K562 (cell line): ENCODE measurements around the gene OR10P1. TPM values are rescaled to one million over a fixed set of nuclear protein-coding genes. Genes with fewer than 3 reads are reported as not detected.

ENCODE experiments used
- ADNP ChIP-seq: fragments of 200-800 bp; sonication (Bioruptor generic); IDR thresholded peaks from 2 replicates; pipeline ENCODE4 v1.6.1; 2016; ENCODE audit warnings: missing genetic modification characterization, missing compliant biosample characterization
- ARID1B ChIP-seq: fragments of 450-650 bp; IDR thresholded peaks from 2 replicates; pipeline ENCODE4 v1.6.1; 2016; ENCODE audit warnings: antibody characterized with exemption, mild to moderate bottlenecking, inconsistent platforms
- E2F3 ChIP-seq: fragments of 250-450 bp; sonication (Bioruptor Pico); IDR thresholded peaks from 2 replicates; pipeline ENCODE4 v1.4.0; 2020; ENCODE audit warnings: mild to moderate bottlenecking
- FOXA3 ChIP-seq, 2 experiments: fragments of 450-650 bp in 1 of 2; sonication (generic) in 1 of 2; formaldehyde crosslinking; IDR thresholded peaks in 1 of 2; conservative IDR thresholded peaks in 1 of 2; 2 replicates each; pipeline versions ENCODE4 v1.4.0 to v1.8.0; 2020 to 2022; ENCODE audit warnings: mild to moderate bottlenecking in 2 of 2, missing genetic modification reagents in 1 of 2
- GABPB2 ChIP-seq: fragments of 250-450 bp; sonication (Bioruptor Pico); conservative IDR thresholded peaks from 2 replicates; pipeline ENCODE4 v1.5.1; 2021; ENCODE audit warnings: mild to moderate bottlenecking
- ILF3 ChIP-seq: fragments of 450-650 bp; IDR thresholded peaks from 2 replicates; pipeline ENCODE4 v1.6.1; 2018; ENCODE audit warnings: antibody characterized with exemption, mild to moderate bottlenecking, moderate library complexity, borderline replicate concordance
- KAT8 ChIP-seq: fragments of 450-650 bp; IDR thresholded peaks from 2 replicates; pipeline ENCODE4 v1.6.1; 2016; ENCODE audit warnings: low read depth, mild to moderate bottlenecking
- NRF1 ChIP-seq, 2 experiments: fragments of 450-650 bp; IDR thresholded peaks in 1 of 2; conservative IDR thresholded peaks in 1 of 2; 2 replicates each; pipeline ENCODE4 v1.6.1; 2014; ENCODE audit warnings: mild to moderate bottlenecking in 2 of 2
- PREB ChIP-seq: sonication (generic); formaldehyde crosslinking; IDR thresholded peaks from 2 replicates; pipeline ENCODE4 v1.8.1; 2023; ENCODE audit warnings: mild to moderate bottlenecking, missing genetic modification reagents
- SIRT6 ChIP-seq: IDR thresholded peaks from one replicate; pipeline ENCODE4 v1.6.1; 2012; ENCODE audit warnings: low read depth, mild to moderate bottlenecking, control low read depth, inconsistent platforms, low read length, moderate library complexity
- SP1 ChIP-seq: sonication (generic); formaldehyde crosslinking; IDR thresholded peaks from 2 replicates; pipeline ENCODE4 v1.8.1; 2022; ENCODE audit warnings: mild to moderate bottlenecking, missing genetic modification reagents
- SRSF1 ChIP-seq: fragments of 200-400 bp; formaldehyde crosslinking; IDR thresholded peaks from 2 replicates; pipeline ENCODE4 v1.6.1; 2017; ENCODE audit warnings: mild to moderate bottlenecking, low read depth, low read length, moderate library complexity
- SRSF9 ChIP-seq: fragments of 200-400 bp; formaldehyde crosslinking; IDR thresholded peaks from 2 replicates; pipeline ENCODE4 v1.6.1; 2017; ENCODE audit warnings: low read depth, low read length, borderline replicate concordance
- TAL1 ChIP-seq: fragments of 450-650 bp; IDR thresholded peaks from 2 replicates; pipeline ENCODE4 v1.6.1; 2016; ENCODE audit warnings: mild to moderate bottlenecking
- TCF3 ChIP-seq: sonication (generic); formaldehyde crosslinking; IDR thresholded peaks from 2 replicates; pipeline ENCODE4 v1.4.0; 2020; ENCODE audit warnings: mild to moderate bottlenecking, missing genetic modification reagents
- TSC22D4 ChIP-seq: fragments of 450-650 bp; IDR thresholded peaks from 2 replicates; pipeline ENCODE4 v1.6.1; 2016; ENCODE audit warnings: missing genetic modification characterization, missing biosample characterization, control low read depth
- ZBTB33 ChIP-seq: sonication (generic); formaldehyde crosslinking; IDR thresholded peaks from 2 replicates; pipeline ENCODE4 v1.8.1; 2023; ENCODE audit warnings: mild to moderate bottlenecking, missing genetic modification reagents
- ZNF639 ChIP-seq, 2 experiments: fragments of 200-800 bp in 1 of 2; sonication (Bioruptor generic) in 1 of 2; sonication (generic) in 1 of 2; formaldehyde crosslinking in 1 of 2; IDR thresholded peaks in 1 of 2; conservative IDR thresholded peaks in 1 of 2; 2 replicates each; pipeline versions ENCODE4 v1.5.0 to v1.6.1; 2016 to 2020; ENCODE audit warnings: missing compliant biosample characterization in 1 of 2, missing genetic modification characterization in 1 of 2, missing genetic modification reagents in 1 of 2
- ZNF778 ChIP-seq: fragments of 450-650 bp; formaldehyde crosslinking; IDR thresholded peaks from 2 replicates; pipeline ENCODE4 v1.4.0; 2020; ENCODE audit warnings: mild to moderate bottlenecking, moderate library complexity
- ZNF785 ChIP-seq: fragments of 250-450 bp; sonication (Bioruptor Pico); IDR thresholded peaks from 2 replicates; pipeline ENCODE4 v1.4.0; 2020; ENCODE audit warnings: mild to moderate bottlenecking
- polyA plus RNA-seq, 8 experiments: library from polyadenylated mRNA; depleted of rRNA in 4 of 8; stranded (reverse) in 5 of 8; unstranded in 3 of 8; fragments of >200 nt; fragmentation: Nextera tagmentation in 2 of 8; fragmentation: Illumina TruSeq in 1 of 8; extraction: Ambion mirVana in 2 of 8; extraction: Trizol in 1 of 8; gene quantifications; 2 replicates each; pipeline versions ENCODE4 v1.2.1 to v1.2.3, GENCODE V29; 2011 to 2014; ENCODE audit warnings: inconsistent platforms in 1 of 8, missing spikeins in 1 of 8
- total RNA-seq, 7 experiments: library from RNA; depleted of rRNA in 6 of 7; stranded (reverse); fragments of >200 nt in 6 of 7; fragmentation: Illumina TruSeq in 2 of 7; extraction: Trizol in 2 of 7; gene quantifications; 2 replicates each; pipeline versions ENCODE4 v1.2.1 to v1.2.3, GENCODE V29; 2011 to 2021; ENCODE audit warnings: low replicate concordance in 1 of 7
- TF ChIP-seq, protein P1 (sequence below): IDR thresholded peaks from 2 replicates; pipeline ENCODE4 v1.6.1; 2014; ENCODE audit warnings: antibody characterized with exemption

OR10P1 gene
- total and polyA plus RNA-seq, 9 of the 15 experiments (the other 6 are each of a cell fraction or from before 2014, with no cell fraction given), result not detected

DNA sequence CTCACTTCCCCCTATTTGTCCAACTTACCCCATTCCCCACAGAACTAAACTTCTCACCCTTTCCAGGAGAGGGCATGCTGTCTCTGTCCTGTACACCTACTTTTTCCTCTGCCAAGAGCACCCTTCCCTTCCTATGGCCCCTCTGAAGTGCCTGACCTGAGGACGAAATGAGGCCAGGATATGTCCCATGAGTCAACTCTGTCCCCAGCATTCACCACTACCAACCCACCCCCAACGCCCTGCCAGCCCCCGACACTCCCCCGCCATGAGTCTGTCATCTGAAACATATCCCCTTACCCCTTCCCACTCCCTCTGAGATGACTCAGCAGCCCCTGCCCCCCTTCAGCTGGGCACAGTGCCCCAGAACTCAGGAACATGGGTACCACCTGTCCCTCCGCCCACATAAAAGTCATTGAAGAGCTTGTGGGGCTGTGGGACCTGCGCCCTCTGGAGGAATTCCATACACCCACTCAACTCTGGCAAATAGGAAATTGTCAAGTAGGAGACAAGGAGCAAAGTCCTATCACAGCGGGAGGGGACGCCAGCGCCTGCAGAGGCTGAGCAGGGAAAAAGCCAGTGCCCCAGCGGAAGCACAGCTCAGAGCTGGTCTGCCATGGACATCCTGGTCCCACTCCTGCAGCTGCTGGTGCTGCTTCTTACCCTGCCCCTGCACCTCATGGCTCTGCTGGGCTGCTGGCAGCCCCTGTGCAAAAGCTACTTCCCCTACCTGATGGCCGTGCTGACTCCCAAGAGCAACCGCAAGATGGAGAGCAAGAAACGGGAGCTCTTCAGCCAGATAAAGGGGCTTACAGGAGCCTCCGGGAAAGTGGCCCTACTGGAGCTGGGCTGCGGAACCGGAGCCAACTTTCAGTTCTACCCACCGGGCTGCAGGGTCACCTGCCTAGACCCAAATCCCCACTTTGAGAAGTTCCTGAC lies 44.7 kb downstream of the OR10P1 start (continued):
- TF ChIP-seq ZNF778 (CRISPR knock-in tag) (no peak), ARID1B (no peak), TSC22D4 (no peak), ZNF785 (CRISPR knock-in tag) (no peak), ADNP (tag) (no peak), ILF3 (no peak), GABPB2 (CRISPR knock-in tag) (no peak), SP1 (no peak), SRSF9 (no peak), SRSF1 (no peak), SIRT6 (no peak), FOXA3 (CRISPR knock-in tag; conservative IDR thresholded peaks at IDR 0.05 in 1 of 2, IDR thresholded peaks at IDR 0.05 in 1 of 2) (no peak), E2F3 (CRISPR knock-in tag) (no peak), NRF1 (conservative IDR thresholded peaks at IDR 0.05 in 1 of 2, IDR thresholded peaks at IDR 0.05 in 1 of 2) (peak; percentile 29 to 44; a peak in 2 of 4 replicates), PREB (CRISPR knock-in tag) (no peak), KAT8 (no peak), ZBTB33 (CRISPR knock-in tag) (no peak), TAL1 (no peak), ZNF639 (CRISPR knock-in tag; conservative IDR thresholded peaks at IDR 0.05 in 1 of 2, IDR thresholded peaks at IDR 0.05 in 1 of 2) (no peak), TCF3 (CRISPR knock-in tag) (no peak)
- TF ChIP-seq, protein P1, sequence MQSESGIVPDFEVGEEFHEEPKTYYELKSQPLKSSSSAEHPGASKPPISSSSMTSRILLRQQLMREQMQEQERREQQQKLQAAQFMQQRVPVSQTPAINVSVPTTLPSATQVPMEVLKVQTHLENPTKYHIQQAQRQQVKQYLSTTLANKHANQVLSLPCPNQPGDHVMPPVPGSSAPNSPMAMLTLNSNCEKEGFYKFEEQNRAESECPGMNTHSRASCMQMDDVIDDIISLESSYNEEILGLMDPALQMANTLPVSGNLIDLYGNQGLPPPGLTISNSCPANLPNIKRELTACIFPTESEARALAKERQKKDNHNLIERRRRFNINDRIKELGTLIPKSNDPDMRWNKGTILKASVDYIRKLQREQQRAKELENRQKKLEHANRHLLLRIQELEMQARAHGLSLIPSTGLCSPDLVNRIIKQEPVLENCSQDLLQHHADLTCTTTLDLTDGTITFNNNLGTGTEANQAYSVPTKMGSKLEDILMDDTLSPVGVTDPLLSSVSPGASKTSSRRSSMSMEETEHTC, result no peak
